ENCODE data around the gene CCNT2. TPM values are rescaled to one million over a fixed set of nuclear protein-coding genes. Genes with fewer than 3 reads are reported as not detected.
A peak's percentile ranks its signal among the peaks of the same experiment; 100 is the strongest.

The CCNT2 gene
- total RNA-seq, 3 donors from 2014 or later (not counting 1 experiment from before 2014, with no cell fraction given), result 86.9 to 93.1 (median 87.8) TPM

DNA sequence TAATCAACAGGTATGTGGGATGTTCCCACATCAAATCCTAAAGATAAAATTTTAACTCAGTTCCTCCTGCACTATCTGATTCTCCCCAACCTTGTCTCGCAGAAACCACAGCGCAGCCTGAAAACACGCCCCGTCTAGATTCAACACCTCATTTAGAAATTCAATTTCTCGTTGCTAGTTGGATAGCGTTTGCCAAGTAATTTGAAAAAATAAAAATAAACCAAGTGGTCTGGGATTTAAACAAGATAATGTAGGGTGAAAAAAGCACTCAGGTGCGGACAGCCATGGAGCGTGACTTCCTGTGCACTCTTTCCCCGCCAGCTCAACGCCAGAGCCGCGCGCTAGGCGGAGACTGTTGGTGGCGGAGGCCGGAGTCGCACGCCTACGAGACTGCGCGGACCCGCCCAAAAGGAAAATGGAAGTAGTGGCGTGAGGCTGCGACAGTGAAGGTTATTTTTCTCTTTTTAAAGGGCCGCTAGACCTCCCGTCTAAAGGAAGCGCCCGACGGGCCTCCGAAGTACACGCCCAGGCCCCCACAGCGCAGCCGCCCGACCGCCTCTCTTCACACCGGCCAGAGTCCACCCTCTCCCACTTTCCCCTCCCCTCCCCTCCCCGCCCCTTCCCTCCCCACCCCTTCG, 615 bp upstream of the CCNT2 start:
- peak overlapping the region; percentile 98 for H3K27ac ChIP-seq (ENCODE audit: low read length)
- intact Hi-C loops (cut with micrococcal nuclease), result loop anchor here (1.0 to 2.0 kb wide), 4 partner anchors 134 to 823 kb away; partner anchors contain the start of genes RAB3GAP1 and UBXN4
- Mint-ChIP-seq H3K4me1 (peaks cover 40 to 49% of the 10 kb centered on the region in 2 donors), H3K27ac (peak overlapping the region; percentile 93 to 100), H3K4me3 (peak overlapping the region; percentile 99), H3K36me3 (peaks cover 9% of the 10 kb centered on the region), H3K9me3 (peaks cover 0 to 2% of the 10 kb centered on the region in 2 donors), H3K27me3 (ENCODE audit: low read depth in 2 of 2) (peaks cover 4 to 16% of the 10 kb centered on the region in 2 donors)
- ATAC-seq, result peak; percentile 69 to 81 (median 70)
- TF ChIP-seq, protein P1, sequence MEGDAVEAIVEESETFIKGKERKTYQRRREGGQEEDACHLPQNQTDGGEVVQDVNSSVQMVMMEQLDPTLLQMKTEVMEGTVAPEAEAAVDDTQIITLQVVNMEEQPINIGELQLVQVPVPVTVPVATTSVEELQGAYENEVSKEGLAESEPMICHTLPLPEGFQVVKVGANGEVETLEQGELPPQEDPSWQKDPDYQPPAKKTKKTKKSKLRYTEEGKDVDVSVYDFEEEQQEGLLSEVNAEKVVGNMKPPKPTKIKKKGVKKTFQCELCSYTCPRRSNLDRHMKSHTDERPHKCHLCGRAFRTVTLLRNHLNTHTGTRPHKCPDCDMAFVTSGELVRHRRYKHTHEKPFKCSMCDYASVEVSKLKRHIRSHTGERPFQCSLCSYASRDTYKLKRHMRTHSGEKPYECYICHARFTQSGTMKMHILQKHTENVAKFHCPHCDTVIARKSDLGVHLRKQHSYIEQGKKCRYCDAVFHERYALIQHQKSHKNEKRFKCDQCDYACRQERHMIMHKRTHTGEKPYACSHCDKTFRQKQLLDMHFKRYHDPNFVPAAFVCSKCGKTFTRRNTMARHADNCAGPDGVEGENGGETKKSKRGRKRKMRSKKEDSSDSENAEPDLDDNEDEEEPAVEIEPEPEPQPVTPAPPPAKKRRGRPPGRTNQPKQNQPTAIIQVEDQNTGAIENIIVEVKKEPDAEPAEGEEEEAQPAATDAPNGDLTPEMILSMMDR (IDR thresholded peaks at IDR 0.05), result no peak
- H3K27me3 ChIP-seq (ENCODE audit: control insufficient read depth, insufficient read depth, low read length), result no peaks in the 10 kb centered on the region
- H3K9me3 ChIP-seq (ENCODE audit: control insufficient read depth, insufficient read depth, low read length), result no peaks in the 10 kb centered on the region
- no peaks in the 10 kb centered on the region for H3K36me3 ChIP-seq (ENCODE audit: control insufficient read depth, insufficient read depth, low read length)
- peak overlapping the region; percentile 92 for H3K4me3 ChIP-seq (ENCODE audit: low read length)
- DNase-seq, result peak; percentile 83 to 95
- under 1% methylated on average over 28 of the region's 38 CpGs for WGBS (ENCODE audit: insufficient coverage)
- peaks cover 21% of the 10 kb centered on the region for H3K4me1 ChIP-seq (ENCODE audit: control insufficient read depth, insufficient read depth, low read length)

DNA sequence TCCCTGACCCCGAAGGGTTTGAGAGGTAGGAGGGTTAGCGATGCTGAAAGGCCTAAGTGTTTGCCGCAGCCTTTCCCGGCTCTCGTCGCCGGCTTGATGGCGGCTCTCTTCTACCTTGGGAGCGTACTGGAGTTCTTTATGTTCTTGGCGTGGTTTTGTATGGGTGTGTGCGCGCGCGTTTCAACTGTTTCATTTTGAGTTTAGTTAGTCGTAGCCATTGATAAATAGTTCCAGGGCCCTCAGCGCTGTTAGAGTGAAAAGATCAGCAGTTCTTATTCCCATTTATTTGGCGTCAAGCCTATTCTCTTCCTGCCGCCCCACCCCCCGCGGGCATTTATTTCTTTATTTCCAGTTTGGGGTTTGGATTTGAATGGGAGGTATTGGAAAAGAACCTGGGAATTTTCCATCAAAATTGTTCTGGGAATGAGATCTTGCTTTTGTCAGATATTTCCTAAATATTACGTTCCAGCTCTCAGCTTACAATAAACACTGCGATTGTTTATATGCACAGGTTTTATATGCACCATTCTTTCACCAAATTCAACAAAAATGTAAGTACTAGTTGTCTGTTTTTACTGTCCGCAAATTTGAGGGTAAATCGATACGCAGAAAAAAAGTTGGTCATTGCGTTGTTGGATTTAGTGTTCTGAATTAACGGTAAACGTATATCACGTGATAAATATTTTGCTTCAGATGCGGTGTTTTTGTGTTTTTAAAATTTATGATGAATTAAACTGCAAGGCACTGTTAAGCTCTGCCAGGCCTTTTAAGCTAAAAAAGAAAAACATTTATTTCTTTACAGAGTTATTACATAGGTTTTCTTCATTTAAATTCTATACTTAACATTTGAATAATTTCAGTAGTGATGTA, 954 bp downstream of the CCNT2 start:
- DNase-seq (peak in 1 of 2 donors; percentile 63), ATAC-seq (no peak)
- H3K27me3 ChIP-seq (ENCODE audit: control insufficient read depth, insufficient read depth, low read length), result no peaks in the 10 kb centered on the region
- WGBS (ENCODE audit: insufficient coverage), result 2% methylated on average over 25 of the region's 30 CpGs
- Mint-ChIP-seq H3K36me3 (peaks cover 9% of the 10 kb centered on the region), H3K9me3 (peaks cover 0 to 1% of the 10 kb centered on the region in 2 donors), H3K4me1 (peaks cover 55 to 63% of the 10 kb centered on the region in 2 donors), H3K4me3 (peak overlapping the region; percentile 99), H3K27ac (peak overlapping the region; percentile 93 to 100), H3K27me3 (ENCODE audit: low read depth in 2 of 2) (peaks cover 0 to under 1% of the 10 kb centered on the region in 2 donors)
- H3K9me3 ChIP-seq (ENCODE audit: control insufficient read depth, insufficient read depth, low read length), result no peaks in the 10 kb centered on the region
- peaks cover 4% of the 10 kb centered on the region for H3K36me3 ChIP-seq (ENCODE audit: control insufficient read depth, insufficient read depth, low read length)
- H3K27ac ChIP-seq (ENCODE audit: low read length), result peak overlapping the region; percentile 98
- intact Hi-C loops (cut with micrococcal nuclease), result loop anchor here (2.0 kb wide), 1 partner anchor 249 kb away; no protein-coding TSS in a partner anchor
- TF ChIP-seq, protein P1 (IDR thresholded peaks at IDR 0.05), result no peak
- peak overlapping the region; percentile 92 for H3K4me3 ChIP-seq (ENCODE audit: low read length)
- H3K4me1 ChIP-seq (ENCODE audit: control insufficient read depth, insufficient read depth, low read length), result peaks cover 22% of the 10 kb centered on the region

DNA sequence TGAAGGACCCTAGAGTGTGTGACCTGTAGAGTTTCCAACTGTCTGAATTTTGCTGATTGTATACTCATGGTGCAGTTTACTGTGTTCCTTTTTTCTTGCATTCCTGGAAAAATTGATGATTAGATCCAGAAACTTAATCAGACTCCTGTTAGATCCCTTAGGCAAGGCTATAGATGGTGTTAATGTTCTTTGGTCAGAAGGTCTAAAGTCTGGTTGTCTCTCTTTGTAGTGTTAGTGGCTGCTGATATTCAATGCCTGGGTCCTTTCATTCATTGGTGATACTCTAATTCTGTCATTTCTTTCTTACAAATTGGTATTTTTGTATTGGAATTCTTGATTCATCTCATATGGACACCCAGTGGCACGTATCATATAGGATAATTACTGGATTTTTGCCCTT, 6.3 kb downstream of the CCNT2 start:
- Histone ChIP-seq H3K36me3 (ENCODE audit: control insufficient read depth, insufficient read depth, low read length) (peaks cover 8% of the 10 kb centered on the region), H3K4me3 (ENCODE audit: low read length) (no peak overlapping the region), H3K27ac (ENCODE audit: low read length) (no peak overlapping the region), H3K27me3 (ENCODE audit: control insufficient read depth, insufficient read depth, low read length) (no peaks in the 10 kb centered on the region), H3K4me1 (ENCODE audit: control insufficient read depth, insufficient read depth, low read length) (peaks cover 13% of the 10 kb centered on the region), H3K9me3 (ENCODE audit: control insufficient read depth, insufficient read depth, low read length) (no peaks in the 10 kb centered on the region)
- no peak for DNase-seq
- Mint-ChIP-seq H3K36me3 (no peaks in the 10 kb centered on the region), H3K9me3 (no peaks in the 10 kb centered on the region), H3K4me3 (no peak overlapping the region), H3K4me1 (peaks cover 72 to 78% of the 10 kb centered on the region in 2 donors), H3K27me3 (ENCODE audit: low read depth in 2 of 2) (no peaks in the 10 kb centered on the region), H3K27ac (peak overlapping the region in 1 of 2 donors; percentile 4)
- WGBS (ENCODE audit: insufficient coverage), result no CpG with 5 or more reads among the region's 1 CpG
- no peak for ATAC-seq
- intact Hi-C loops (cut with micrococcal nuclease), result no loop called here
- TF ChIP-seq, protein P1 (IDR thresholded peaks at IDR 0.05), result no peak
